GM19193 (cell line): ENCODE data around the gene FARS2.

Experiments used
- POLR2A ChIP-seq: IDR thresholded peaks from 4 replicates; pipeline ENCODE4 v1.6.1; 2011; ENCODE audit not compliant: insufficient read depth, insufficient read length; ENCODE audit errors: extremely low read depth

The FARS2 gene

DNA sequence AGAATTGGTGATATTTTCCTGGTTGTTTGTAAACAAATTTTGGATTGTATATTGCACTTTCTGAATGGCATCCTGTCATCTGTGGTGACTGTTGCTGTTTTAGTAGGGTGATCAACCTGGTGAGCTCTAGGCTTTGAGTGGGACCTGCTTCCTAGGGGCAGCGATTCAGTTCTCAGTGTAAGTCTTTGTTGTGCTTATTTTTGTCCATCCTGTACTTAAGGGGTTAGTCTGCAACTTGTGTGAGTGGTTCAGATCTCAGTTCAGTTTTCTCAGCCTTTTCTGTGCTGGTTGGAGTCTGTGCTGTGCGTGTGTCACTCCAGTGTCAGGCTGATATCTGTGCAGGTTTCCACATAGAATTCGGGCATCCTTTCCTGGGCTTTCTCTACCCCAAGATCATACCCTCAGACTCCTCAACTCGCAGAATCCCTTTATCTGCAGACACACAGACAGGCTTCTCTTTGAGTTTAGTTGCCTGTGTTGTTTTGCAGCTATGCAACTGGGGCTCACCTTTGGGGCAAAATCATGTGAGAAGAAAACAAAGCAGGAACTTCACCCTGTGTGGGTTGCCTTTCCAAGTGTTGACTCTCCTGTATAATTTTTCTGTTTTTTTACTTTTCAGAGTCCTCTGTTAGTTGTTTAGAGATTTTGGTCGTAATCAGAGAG, 177.7 kb downstream of the FARS2 start:
- no peak for TF ChIP-seq POLR2A

- no peak for TF ChIP-seq POLR2A
Measured at GRCh38 chr6:5439749-5440148, 178.4 kb downstream of the FARS2 start.

DNA sequence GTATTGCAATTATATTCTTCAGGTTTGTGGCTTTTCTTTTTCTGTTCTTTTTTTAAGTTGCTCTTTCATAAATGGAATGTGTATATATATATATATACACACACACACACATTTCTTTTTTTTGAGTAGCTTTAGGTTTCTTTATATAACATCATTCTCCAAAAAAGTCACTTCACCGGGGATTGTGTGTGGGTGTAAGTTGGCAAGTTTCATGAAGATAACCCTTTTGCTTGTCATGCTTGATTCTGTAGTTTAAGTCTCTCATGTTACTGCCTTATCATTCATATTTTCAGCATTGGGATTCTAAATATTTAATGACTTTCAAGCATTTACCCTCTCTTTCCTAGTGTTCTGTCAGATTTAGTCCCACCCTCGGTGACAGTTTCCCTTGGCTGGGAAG, 181.0 kb downstream of the FARS2 start:
- TF ChIP-seq POLR2A, result no peak

GRCh38 chr6:5442916-5443315, 181.6 kb downstream of the FARS2 start:
- TF ChIP-seq POLR2A, result no peak

DNA sequence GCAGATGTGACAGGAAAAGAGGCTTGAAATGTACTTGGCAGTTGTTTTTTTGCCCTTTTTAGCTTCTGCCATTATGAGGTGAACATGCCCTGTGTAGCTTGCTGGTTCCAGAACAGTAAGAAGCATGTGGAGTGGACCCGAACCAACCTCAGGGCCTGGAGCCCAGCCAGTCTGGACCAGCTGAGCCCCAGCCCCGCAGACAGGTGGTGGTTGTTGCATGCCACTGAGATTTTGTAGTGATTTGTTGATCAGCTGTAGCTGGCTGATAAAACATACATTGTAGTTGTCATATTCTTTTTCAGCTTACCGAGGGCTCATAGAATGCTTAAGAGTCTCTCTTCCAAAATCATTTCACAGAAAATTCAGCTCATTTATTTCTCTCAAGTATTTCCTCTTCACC, 182.2 kb downstream of the FARS2 start:
- no peak for TF ChIP-seq POLR2A

- TF ChIP-seq POLR2A, result no peak
Measured at GRCh38 chr6:5446362-5447075, 185.2 kb downstream of the FARS2 start.

DNA sequence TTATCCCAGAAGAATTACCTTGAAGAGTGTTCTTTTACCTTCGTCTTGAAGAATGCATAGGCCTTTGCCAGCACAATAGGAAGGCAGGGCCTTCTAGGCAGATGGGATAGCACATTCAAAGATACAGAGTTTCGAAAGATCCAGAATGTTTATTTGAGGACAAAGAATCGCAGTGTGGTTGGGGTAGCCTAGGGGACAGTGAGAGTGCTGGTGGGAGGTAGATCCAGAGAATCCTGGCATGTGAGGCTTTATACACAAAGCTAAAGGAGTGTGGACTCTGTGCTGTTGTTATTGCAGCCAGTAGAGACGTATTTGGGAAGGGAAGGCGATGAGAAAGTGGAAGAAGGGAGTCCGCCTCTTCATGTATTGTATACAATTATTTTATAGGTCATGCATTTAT, 186.6 kb downstream of the FARS2 start:
- TF ChIP-seq POLR2A, result no peak

GRCh38 chr6:5450073-5450472, 188.8 kb downstream of the FARS2 start:
- TF ChIP-seq POLR2A, result no peak

- no peak for TF ChIP-seq POLR2A
Measured at GRCh38 chr6:5453546-5453945, 192.2 kb downstream of the FARS2 start.

DNA sequence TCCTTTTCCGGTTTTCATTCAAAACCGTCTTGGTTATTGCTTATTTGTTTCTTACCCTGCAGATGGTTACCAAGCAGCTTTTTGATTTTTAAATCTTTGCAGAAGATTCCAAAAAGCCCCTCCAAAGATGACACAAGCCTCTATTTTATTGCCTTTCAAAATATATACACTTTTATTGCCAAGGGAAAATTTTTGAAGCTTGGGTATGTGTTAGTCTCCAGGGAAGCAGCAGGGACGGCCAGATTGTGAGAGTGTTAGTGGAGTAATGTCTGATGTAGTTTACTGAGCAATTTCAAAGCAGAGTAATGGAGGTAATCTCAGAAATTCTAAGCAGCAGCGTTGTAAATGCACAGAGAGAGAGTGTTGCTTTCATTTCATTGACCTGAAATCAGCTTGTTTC, 193.8 kb downstream of the FARS2 start:
- TF ChIP-seq POLR2A, result no peak

GRCh38 chr6:5457041-5457440, 195.7 kb downstream of the FARS2 start:
- TF ChIP-seq POLR2A, result no peak

DNA sequence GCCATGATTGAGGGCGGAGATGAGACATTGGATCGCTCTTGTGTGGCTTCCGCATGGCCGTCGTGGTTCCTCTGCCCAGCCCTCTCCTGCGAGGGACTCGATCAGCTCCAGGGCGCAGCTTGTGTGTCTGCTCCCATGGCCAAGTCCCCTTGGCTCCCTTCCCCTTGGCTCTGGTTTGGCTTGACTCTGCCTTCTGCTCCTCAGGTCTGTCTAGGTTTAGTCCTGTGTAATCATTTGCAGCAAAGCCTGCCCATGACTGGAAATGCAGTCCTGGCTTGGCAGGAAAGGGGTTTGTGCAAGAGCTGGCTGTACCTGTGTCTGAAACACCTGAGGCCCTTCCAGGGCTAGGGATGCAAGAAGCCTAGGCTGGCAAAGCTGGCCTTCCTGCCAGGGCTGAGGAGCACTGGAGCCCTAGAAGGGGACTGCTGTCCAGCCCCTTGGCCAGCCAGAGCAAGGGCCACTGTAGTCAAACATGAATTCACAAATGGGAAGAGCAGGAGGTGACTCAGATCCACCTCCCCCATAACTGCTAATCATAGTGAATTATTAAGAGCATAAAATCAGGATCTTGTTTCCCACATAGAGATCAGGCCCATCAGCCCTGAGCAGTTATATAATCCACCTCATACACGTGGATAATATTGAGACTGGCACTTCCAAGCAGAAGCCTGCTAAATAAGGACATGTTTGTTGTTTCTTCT, 196.8 kb downstream of the FARS2 start:
- no peak for TF ChIP-seq POLR2A

DNA sequence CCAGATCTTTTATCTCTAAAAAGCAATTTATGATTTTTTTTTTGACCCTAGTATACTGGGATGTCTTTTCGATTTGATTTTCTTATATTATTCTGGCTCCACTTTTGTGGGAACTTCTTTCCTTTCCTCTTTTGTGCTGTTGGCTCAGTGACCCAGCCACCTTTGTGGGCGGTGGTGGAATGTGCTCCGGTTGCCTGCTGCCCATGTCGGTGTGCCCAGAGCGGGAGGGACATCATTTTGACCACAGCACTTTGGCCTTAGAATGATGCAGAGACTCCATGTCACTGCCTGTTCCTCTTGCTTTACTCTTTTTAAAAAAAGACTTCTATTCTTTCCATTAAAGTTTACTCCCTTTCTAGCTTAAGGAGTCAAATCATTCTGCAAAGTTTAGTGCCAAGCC, 198.0 kb downstream of the FARS2 start:
- no peak for TF ChIP-seq POLR2A

DNA sequence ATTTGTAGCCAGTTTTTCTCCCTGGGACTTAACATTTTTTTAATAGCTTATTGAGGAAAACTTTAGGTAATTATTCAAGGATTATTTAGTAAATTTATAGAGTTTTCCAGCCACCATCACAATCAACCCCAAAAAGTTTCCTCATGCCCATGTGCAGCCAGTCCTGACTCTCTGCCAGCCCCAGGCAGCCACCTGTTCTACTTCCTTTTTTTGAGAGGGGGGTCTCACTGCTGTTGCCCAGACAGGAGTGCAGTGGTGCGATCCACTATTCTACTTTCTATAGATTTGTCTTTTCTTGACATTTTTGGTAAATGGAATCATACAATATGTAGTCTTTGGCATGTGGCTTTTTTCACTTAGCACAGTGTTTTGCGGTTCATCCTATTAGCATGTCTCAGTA, 200.1 kb downstream of the FARS2 start:
- no peak for TF ChIP-seq POLR2A

GRCh38 chr6:5462856-5463255, 201.5 kb downstream of the FARS2 start:
- TF ChIP-seq POLR2A, result no peak

GRCh38 chr6:5463690-5464089, 202.4 kb downstream of the FARS2 start:
- TF ChIP-seq POLR2A, result no peak
